Hematopoietic multipotent progenitor cell (in vitro differentiated cells): Measurements from ENCODE around the gene CRNKL1. TPM values are rescaled to one million over a fixed set of nuclear protein-coding genes. Genes with fewer than 3 reads are reported as not detected.
A peak's percentile ranks its signal among the peaks of the same experiment; 100 is the strongest.
"Not testable (repeated sequence)": the region's sequence is repeated elsewhere in the genome, so short reads cannot be mapped to it uniquely, and the experiment has no call there.

Experiments
- DNase-seq, 3 donors: peaks; one replicate each; pipeline ENCODE4 v3.0.0-alpha.2; 2011 to 2015; ENCODE audit warnings: low read depth in 2 of 3, low spot score in 2 of 3
- total RNA-seq: library from RNA; depleted of rRNA; stranded (reverse); fragments of >200 nt; gene quantifications from one replicate; pipeline ENCODE4 v1.2.3, GENCODE V29; 2012

The CRNKL1 gene
- total RNA-seq, 1 donor = 10.2 TPM

DNA sequence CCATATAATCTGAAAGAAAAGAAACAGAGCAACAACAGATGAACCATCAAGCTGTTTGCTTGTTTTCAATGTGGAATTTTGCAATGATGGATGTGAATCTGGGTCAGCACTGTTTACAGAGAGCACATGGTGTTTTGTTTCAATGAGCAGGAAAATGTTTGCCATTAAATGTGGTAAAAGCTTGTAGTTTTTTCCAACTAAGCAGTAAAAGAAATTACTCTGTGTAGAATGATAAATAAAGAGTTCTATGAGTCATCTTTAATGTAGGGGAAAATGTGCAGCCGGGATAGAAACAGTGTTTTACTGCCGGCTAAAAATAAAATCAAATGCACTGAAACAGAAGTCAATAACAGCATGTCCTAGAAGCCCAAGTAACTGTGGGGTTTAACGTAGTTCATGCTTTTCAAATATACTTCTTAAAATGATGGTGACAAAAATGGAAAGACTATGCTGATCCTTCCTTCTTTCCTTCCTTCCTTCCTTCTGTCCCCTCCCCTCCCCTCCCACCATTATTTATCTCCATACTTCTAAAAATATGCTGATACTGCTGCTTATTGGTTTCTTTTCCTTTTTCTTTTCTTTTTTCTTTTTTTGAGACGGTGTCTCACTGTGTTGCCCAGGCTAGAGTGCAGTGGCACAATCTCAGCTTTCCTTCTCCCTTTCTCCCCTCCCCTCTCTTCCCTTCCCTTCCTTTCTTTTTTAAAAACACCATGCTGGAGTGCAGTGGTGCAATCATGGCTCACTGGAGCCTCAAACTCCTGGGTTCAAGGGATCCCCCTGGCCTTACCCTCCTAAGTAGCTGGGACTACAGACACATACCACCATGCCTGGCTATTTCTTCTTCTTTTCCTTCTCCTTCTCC is 41.4 kb downstream of the CRNKL1 start:
- no peak for DNase-seq

- DNase-seq = no peak
These were observed 42.4 kb downstream of the CRNKL1 start for GRCh38 chr20:20009784-20010253.

- DNase-seq = no peak
These were observed 46.9 kb downstream of the CRNKL1 start for GRCh38 chr20:20005342-20005741.

DNA sequence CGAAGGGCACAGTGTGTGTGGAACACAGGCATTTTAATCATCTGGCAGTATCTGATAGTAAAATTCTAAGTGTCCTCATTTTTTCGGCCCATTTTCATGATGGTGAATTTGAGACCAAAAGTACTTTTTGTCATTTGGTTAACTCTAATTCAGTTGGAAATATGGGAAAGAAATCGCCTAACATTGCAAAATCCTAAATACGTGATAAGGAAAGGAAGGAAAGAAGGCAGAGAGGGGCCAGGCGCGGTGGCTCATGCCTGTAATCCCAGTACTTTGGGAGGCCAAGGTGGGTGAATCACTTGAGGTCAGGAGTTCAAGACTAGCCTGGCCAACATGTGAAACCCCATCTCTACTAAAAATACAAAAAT is 48.3 kb downstream of the CRNKL1 start:
- DNase-seq = not testable (repeated sequence)

DNA sequence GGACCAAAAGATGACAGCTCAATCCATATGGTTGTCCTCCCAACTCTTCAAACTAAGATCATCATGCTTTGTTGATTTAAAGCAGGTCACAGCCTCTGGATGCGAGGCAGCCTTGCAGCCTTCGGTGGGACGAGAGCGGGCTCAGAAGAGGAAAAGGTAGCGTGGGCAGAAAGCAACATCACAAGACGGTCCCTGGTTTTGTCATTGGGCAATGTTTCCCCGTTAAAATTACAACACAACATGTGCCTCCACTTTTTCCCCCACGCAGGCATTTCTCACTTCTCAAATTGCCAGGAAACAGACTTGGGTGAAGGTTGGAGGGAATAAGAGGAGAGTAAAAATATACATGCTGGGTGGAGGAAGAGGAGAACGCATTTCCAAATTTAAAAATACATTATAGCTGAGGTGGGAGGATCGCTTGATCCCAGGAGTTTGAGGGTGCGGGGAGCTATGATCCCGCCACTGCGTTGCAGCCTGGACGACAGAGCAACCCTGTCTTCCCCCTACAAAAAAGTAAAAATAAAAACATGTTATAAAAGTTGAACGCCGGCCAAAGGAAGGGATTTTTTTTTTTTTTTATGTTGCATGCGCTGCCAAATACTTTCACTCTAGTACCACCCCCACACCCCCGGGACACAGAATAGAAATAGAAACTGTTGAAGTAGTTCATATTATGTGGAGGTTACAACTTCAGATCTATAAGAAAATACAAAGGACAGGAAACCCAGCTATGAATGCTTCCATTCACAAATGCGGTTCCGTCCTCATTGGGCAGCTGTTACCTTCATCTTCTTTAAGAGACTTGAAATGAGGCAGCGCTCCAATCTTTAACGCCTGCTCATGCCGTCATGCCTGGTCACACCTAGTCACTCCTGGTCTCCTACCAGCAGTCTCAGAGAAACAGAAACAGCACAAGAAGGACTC is 49.0 kb downstream of the CRNKL1 start:
- DNase-seq = peak in 2 of 3 donors; percentile 21 to 46

- DNase-seq = no peak
These were observed 49.9 kb downstream of the CRNKL1 start for GRCh38 chr20:20002101-20002998.

DNA sequence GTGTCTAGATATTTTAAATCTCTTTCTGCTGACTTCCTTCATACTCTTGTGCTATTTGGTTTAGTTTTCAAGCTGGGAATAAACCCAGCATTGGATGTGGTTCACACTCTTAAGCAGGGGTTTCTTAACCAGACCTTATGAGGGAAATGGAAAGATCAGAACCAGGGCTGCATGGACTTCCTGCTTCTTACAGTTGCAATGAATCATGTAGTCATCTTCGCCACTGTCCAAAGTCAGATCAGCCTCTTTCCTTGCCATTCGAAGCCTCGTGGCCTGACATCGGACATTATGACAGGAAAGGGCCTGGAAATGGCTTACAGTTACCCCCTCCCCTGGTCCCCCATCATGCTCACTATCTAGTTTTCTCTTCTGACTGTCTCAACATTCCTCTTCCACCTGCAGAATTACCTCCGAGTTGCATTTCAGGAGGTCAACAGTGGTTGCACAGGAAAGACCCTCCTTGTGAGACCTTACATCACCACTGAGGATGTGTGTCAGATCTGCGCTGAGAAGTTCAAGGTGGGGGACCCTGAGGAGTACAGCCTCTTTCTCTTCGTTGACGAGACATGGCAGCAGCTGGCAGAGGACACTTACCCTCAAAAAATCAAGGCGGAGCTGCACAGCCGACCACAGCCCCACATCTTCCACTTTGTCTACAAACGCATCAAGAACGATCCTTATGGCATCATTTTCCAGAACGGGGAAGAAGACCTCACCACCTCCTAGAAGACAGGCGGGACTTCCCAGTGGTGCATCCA is 51.9 kb downstream of the CRNKL1 start:
- peak in 2 of 3 donors; percentile 18 to 54 for DNase-seq

GRCh38 chr20:19998990-19999705 is 53.1 kb downstream of the CRNKL1 start:
- DNase-seq = no peak

DNA sequence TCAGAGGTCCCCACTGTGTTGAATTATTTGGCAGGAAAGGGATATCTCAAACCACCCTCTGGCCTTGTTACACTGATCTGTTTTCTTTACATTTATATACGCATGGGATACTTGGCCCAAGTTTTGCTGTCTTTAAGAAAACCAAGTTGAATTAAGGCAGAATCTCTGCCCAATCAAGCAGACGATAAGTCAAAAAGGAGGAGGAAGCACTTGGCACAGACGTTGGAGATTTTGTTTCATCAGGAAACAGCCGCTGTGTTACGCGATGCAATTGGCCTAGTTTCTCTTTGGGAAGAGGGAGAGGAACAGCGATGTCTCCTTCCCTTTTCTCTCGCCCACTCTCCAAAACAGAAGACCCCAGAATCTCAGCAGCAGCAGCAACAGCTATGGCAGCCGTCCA is 55.3 kb downstream of the CRNKL1 start:
- DNase-seq = no peak

GRCh38 chr20:19996222-19996621 is 56.0 kb downstream of the CRNKL1 start:
- DNase-seq = no peak

- DNase-seq = peak; percentile 7 to 75 (median 50)
These were observed 56.9 kb downstream of the CRNKL1 start for GRCh38 chr20:19995220-19995863.

DNA sequence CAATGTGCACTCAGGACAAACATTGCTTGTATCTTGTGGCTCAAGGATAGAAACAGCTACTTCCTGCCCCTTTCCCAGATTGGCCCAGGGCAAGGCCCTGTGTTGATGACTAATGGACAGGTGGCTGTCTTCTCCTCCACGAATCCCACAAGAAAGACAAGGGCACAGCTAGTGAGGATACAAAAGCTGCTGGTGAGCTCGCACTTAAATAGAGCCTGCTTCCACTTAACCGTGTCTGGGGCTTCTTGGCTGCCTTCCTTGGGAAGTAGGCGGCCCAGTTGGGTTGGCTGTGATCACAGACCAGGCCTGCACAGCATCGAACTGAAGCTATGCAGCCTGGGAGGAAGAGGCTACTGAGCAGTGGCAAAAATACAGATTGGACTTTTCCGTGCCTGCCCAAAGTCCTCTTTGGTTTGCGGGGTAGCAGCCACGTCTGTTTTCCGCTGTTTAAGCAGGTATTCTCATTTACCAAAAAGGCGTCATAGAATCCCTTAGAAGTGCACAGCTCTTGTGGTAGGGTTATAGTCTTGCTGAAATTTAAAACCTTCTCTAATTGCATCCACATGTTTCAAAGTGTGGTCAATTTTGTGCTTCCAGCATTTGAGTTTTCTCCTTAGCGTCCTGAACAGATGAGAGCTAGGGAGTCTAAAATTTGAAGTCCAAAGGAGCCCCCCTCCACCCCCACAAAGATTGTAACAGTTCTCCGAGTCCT is 58.2 kb downstream of the CRNKL1 start:
- DNase-seq = no peak

GRCh38 chr20:19992996-19993908 is 59.0 kb downstream of the CRNKL1 start:
- no peak for DNase-seq

- no peak for DNase-seq
These were observed 60.4 kb downstream of the CRNKL1 start for GRCh38 chr20:19991854-19992253.

GRCh38 chr20:19991308-19991707 is 61.0 kb downstream of the CRNKL1 start:
- no peak for DNase-seq

GRCh38 chr20:19990850-19991249 is 61.4 kb downstream of the CRNKL1 start:
- DNase-seq = no peak

- no peak for DNase-seq
These were observed 65.2 kb downstream of the CRNKL1 start for GRCh38 chr20:19987046-19987445.
